Kidney epithelial cell (primary cell): ENCODE data around the gene ADAP1. TPM values are rescaled to one million over a fixed set of nuclear protein-coding genes. Genes with fewer than 3 reads are reported as not detected.

ENCODE experiments used
- DNase-seq: peaks from one replicate; pipeline ENCODE4 v3.0.0-alpha.2; 2010; ENCODE audit warnings: low read depth
- H3K27me3 ChIP-seq: 2 replicates; pipeline ENCODE4 v1.6.0; 2011; ENCODE audit warnings: low read length; ENCODE audit not compliant: control insufficient read depth, insufficient read depth
- H3K36me3 ChIP-seq: 2 replicates; pipeline ENCODE4 v1.5.1; 2011; ENCODE audit warnings: low read length; ENCODE audit not compliant: control insufficient read depth, insufficient read depth
- H3K4me3 ChIP-seq: 2 replicates; pipeline ENCODE4 v1.5.1; 2011; ENCODE audit warnings: low read depth, mild to moderate bottlenecking, control low read depth, low read length
- CTCF ChIP-seq: IDR thresholded peaks from 2 replicates; pipeline ENCODE4 v1.5.1; 2011; ENCODE audit warnings: mild to moderate bottlenecking, moderate library complexity, low read length, control low read depth, inconsistent platforms; ENCODE audit not compliant: insufficient read depth, poor library complexity, severe bottlenecking
- total RNA-seq: library from RNA; depleted of rRNA; stranded (reverse); fragments of >200 nt; gene quantifications from 2 replicates; pipeline ENCODE4 v1.2.3, GENCODE V29; 2015

Gene ADAP1
- total RNA-seq, 1 donor from 2014 or later = 14.3 TPM

GRCh38 chr7:940599-941408 is 13.7 kb downstream of the ADAP1 start:
- Histone ChIP-seq H3K36me3 (no peaks in the 10 kb centered on the region), H3K27me3 (peaks cover 6% of the 10 kb centered on the region), H3K4me3 (no peak overlapping the region)
- DNase-seq = no peak
- no peak for TF ChIP-seq CTCF

GRCh38 chr7:939843-940242 is 14.6 kb downstream of the ADAP1 start:
- Histone ChIP-seq H3K27me3 (peaks cover 6% of the 10 kb centered on the region), H3K4me3 (no peak overlapping the region), H3K36me3 (no peaks in the 10 kb centered on the region)
- no peak for TF ChIP-seq CTCF
- no peak for DNase-seq

- H3K27me3 ChIP-seq = peaks cover 6% of the 10 kb centered on the region
- no peak for TF ChIP-seq CTCF
These were observed 15.8 kb downstream of the ADAP1 start for GRCh38 chr7:938546-939185.

GRCh38 chr7:937856-938484 is 16.5 kb downstream of the ADAP1 start:
- TF ChIP-seq CTCF = no peak
- no peak for DNase-seq
- Histone ChIP-seq H3K4me3 (no peak overlapping the region), H3K27me3 (peaks cover 6% of the 10 kb centered on the region), H3K36me3 (no peaks in the 10 kb centered on the region)

More at GRCh38 chr7:938546-939185, 15.8 kb downstream of the ADAP1 start:
- no peak overlapping the region for H3K4me3 ChIP-seq
- no peak for DNase-seq
- H3K36me3 ChIP-seq = no peaks in the 10 kb centered on the region

GRCh38 chr7:936386-937054 is 18.0 kb downstream of the ADAP1 start:
- DNase-seq = no peak
- Histone ChIP-seq H3K36me3 (no peaks in the 10 kb centered on the region), H3K27me3 (peaks cover 3% of the 10 kb centered on the region), H3K4me3 (no peak overlapping the region)
- no peak for TF ChIP-seq CTCF
